ENCODE results near the gene FCHSD1.
A peak's percentile ranks its signal among the peaks of the same experiment; 100 is the strongest.

FCHSD1 gene

DNA sequence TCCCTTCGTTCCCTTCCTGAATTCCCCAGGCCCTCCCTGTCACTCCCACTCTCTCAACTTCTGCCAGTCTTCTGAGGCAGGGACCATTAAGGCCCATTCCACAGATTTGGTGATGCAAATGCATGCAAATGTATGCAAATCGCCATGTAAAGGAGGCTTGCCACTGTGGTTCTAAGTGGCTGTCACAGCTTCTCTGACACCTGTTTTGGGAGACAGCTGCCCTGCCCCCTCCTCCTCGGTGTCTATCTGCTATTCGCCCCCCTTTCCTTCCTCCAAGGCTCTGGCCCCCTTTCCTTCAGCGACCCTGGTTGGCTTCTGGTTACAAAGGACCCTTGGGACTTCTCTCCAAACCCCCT, 41.3 kb upstream of the FCHSD1 start:
- DNase-seq (ENCODE audit: low read depth), result no peak
- H3K4me3 ChIP-seq (ENCODE audit: low read length), result peak overlapping the region; percentile 53
- TF ChIP-seq, protein P1, sequence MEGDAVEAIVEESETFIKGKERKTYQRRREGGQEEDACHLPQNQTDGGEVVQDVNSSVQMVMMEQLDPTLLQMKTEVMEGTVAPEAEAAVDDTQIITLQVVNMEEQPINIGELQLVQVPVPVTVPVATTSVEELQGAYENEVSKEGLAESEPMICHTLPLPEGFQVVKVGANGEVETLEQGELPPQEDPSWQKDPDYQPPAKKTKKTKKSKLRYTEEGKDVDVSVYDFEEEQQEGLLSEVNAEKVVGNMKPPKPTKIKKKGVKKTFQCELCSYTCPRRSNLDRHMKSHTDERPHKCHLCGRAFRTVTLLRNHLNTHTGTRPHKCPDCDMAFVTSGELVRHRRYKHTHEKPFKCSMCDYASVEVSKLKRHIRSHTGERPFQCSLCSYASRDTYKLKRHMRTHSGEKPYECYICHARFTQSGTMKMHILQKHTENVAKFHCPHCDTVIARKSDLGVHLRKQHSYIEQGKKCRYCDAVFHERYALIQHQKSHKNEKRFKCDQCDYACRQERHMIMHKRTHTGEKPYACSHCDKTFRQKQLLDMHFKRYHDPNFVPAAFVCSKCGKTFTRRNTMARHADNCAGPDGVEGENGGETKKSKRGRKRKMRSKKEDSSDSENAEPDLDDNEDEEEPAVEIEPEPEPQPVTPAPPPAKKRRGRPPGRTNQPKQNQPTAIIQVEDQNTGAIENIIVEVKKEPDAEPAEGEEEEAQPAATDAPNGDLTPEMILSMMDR (conservative IDR thresholded peaks at IDR 0.05; ENCODE audit: low read depth, low read length), result no peak

DNA sequence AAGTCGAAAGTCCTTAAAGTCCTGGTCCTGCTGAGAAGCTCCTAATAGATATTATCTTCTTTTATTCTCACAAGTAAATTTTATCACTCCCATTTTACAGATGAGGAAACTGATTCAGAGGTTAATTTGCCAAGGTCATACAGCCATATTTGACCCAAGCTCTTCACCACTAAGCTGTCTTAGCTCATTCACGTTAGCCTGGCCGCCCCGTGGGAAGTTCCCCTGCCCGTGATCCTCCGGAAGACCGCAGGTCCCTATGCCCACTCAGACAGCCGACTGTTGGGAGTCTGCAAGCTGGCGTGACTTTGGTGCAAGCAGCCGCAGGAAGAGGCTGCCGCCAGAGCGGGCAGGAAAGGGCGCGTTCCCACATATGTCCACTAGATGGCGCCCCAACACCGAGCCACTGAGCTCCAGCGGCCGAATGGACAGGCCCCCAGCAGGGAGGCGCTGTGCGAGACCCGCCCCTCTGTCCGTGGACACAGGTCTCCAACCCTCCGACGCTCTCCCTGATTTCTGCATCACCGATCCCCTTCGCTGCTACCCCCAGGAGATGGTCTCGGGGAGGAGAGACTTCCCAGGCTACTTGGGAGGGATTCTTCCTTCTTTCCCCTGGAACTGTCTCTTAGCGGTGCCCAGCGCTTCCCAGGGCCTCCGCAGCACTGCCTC, 40.8 kb upstream of the FCHSD1 start:
- no peak for DNase-seq (ENCODE audit: low read depth)
- H3K4me3 ChIP-seq (ENCODE audit: low read length), result peak overlapping the region; percentile 53
- TF ChIP-seq, protein P1 (conservative IDR thresholded peaks at IDR 0.05; ENCODE audit: low read depth, low read length), result peak; percentile 89

DNA sequence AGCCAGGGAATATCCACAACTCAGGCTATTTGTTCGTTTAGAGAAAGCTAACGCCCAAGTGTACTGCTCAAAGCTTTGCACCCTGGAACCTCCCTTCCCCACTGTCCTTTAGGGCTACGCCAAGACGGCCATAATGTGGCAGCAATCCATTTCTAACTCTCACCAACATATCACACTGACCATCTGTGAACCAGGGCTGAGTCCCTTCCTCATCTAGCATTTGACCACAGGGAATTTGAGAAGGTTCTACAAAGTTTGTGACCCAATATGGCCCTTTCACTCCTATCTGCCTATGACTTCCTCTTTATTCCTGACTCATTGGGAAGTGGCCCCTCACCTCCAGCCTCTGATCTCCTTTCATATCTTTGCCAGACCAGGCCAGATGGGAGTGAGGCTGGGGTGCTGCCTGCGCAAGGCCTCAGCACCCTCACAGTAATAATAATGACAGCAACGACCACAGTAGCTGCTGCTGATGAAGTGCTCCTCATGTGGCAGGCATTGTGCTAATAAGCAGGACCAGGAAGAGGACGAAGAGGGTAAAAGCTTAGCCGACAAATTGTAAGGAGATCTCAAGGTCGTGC, 40.2 kb upstream of the FCHSD1 start:
- TF ChIP-seq, protein P1 (conservative IDR thresholded peaks at IDR 0.05; ENCODE audit: low read depth, low read length), result no peak
- no peak overlapping the region for H3K4me3 ChIP-seq (ENCODE audit: low read length)
- no peak for DNase-seq (ENCODE audit: low read depth)

DNA sequence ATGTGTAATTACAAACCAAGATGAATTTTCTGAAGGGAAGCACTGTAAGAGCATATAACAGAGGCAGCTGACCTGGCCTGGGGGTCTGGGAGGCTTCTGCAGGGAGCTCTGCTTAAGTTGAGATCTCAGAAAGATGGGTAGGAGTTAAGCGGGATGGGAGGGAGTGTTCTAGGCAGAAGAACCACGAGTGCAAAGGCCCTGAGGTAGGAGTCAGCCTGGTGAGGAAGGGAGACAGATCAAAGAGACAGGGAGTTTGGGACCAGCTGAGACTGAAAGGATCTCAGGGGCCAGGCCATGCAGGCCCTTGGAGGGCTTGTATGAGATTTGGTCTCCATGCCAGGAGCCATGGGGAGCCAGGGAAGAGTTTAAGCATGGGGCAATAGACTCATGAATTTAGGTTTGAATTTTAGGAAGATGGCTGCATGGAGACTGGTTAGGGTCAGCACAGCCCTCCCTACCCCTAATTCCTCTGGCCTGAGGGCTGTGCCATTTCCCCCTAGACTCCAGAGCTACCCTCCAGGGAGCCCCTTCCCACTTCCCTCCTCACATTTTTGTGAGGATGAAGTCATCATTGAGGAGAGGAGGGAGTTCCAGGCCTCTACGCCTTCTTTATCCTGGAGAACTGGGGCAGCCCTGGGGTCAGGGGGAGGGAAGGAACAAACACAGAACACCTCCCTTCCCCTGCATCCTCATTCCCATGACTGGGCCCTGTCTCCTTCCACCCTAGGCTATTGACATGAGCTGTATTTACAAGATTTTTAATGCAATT, 35.6 kb upstream of the FCHSD1 start:
- no peak overlapping the region for H3K4me3 ChIP-seq (ENCODE audit: low read length)
- DNase-seq (ENCODE audit: low read depth), result no peak
- TF ChIP-seq, protein P1 (conservative IDR thresholded peaks at IDR 0.05; ENCODE audit: low read depth, low read length), result no peak

DNA sequence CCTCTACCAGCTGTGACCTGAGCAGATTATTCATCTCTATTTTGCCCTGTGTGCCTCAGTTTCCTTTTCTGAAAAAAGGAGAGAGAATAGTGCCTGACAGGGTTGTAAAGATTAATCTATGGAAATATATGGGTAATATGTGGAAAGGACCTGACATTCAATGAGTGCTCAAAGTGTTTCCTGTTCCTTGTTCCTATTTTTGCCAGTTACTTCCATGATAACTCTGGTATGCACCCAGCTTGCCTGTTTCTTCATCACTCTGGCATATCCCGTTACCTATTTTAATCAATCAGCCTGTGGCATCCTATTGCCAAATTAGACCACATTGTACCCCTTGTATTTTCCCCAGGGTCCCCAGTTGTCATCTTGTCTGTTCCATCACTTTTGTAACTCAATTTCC, 34.4 kb upstream of the FCHSD1 start:
- TF ChIP-seq, protein P1 (conservative IDR thresholded peaks at IDR 0.05; ENCODE audit: low read depth, low read length), result no peak
- H3K4me3 ChIP-seq (ENCODE audit: low read length), result no peak overlapping the region
- DNase-seq (ENCODE audit: low read depth), result no peak

DNA sequence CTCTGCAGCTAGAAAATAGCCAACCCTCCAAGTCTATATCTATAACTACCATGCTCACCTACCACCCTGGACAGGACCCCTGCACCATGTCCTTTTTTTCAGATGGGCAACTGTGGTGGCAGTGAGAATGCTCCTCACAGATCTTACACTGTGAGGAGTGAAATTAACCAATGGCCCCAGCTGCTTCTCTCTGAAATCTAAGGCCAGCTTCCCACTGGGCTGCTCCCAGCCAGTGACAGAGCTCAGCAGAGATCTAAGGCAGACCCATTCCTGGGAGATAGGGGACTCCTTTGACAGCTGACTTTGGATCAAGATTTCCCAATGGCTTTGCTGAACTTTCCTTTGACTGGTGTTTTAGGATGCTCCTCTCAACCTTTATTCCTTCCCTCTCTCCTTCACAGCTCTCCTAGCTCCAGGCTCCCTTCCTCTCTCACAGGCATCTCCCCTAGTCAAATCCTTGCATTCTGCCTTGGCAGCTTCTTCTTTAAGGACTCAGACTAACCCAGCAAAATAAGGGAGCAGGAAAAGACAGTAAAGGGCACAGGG, 32.5 kb upstream of the FCHSD1 start:
- no peak overlapping the region for H3K4me3 ChIP-seq (ENCODE audit: low read length)

More for the DNA sequence above, 32.5 kb upstream of the FCHSD1 start:
- no peak for DNase-seq (ENCODE audit: low read depth)
- TF ChIP-seq, protein P1 (conservative IDR thresholded peaks at IDR 0.05; ENCODE audit: low read depth, low read length), result no peak

Data from retinal pigment epithelial cell (primary cell).